SH-SY5Y (cell line): ENCODE data around the gene SPIRE2.

Source experiments
- GATA2 ChIP-seq: IDR thresholded peaks from 2 replicates; pipeline ENCODE4 v1.6.1; 2011; ENCODE audit warnings: mild to moderate bottlenecking, low read depth, low read length
- GATA3 ChIP-seq: IDR thresholded peaks from 2 replicates; pipeline ENCODE4 v1.6.1; 2011; ENCODE audit warnings: low read depth, mild to moderate bottlenecking, low read length, moderate library complexity

SPIRE2 gene

GRCh38 chr16:89893642-89894548 is 65.6 kb downstream of the SPIRE2 start:
- TF ChIP-seq GATA3 (no peak), GATA2 (no peak)

- no peak for TF ChIP-seq GATA3
- TF ChIP-seq GATA2: no peak
Observed at GRCh38 chr16:89895482-89896250, 67.4 kb downstream of the SPIRE2 start.

DNA sequence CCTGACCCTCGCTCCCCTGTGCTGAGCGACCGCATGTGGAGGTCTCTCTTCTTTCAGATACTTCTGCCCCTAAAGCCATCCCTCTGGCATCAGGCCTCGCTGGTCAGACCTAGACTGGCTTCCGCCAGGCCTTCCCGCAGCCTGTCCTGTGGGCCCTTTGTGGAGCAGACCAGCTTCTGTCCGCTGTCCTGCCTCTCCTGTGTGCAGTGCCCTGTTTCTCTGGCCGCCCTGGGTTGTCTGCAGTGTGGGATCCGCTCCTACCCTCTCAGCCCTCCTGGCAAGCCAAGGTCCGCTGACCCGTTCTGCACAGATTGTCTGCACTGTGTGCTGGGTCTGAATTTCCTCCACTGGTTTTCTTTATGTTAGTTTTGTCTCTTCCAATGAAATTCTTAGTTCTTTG is 68.9 kb downstream of the SPIRE2 start:
- TF ChIP-seq GATA2 (no peak), GATA3 (no peak)

DNA sequence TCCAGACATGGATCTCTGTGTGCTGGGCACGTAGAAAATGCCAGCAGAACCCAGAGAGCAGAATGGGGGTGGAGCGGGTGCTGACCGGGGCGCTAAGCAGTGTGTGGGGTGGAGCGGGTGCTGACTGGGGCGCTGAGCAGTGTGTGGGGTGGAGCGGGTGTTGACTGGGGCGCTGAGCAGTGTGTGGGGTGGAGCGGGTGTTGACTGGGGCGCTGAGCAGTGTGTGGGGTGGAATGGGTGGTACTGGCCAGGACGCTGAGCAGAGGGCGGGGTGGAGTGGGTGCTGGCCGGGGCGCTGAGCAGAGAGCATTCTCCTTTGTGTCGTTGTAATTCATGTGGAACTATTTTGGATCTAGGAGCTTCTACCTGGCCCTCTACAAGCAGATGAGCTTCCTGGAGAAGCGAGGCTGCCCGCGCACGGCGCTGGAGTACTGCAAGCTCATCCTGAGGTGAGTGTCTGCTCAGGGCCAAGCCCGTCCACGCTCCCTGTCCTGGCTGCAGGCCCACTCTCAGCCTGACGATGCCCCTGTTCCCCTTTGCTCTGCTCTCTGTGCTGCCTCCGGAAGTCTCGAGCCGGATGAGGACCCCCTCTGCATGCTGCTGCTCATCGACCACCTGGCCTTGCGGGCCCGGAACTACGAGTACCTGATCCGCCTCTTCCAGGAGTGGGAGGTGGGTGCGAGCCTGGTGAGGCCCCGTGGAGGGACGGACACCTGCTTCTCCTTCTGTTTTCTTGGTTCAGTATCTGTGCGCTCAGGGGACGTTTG is 70.1 kb downstream of the SPIRE2 start:
- TF ChIP-seq GATA2 (no peak), GATA3 (no peak)

GRCh38 chr16:89899879-89900481 is 71.7 kb downstream of the SPIRE2 start:
- TF ChIP-seq GATA2 (no peak), GATA3 (no peak)

DNA sequence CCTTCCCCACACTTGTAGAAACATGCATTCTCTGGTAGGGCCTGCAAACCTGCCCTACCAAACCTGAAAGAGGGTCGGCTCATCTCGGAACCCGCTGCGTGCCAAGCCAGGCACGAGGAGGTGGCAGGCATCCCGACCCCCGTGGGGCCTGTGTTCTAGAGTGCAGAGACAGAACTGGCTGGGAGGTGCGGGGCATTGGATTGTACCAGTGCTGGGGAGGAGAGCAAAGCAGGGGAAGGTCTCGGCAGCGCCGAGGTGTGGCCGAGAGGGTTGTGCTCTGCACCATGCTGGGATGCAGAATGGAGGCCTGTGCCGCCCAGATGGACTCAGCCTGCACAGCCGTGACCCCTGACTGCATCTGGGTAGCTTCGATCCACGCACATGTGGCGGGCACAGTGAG is 72.6 kb downstream of the SPIRE2 start:
- no peak for TF ChIP-seq GATA3
- TF ChIP-seq GATA2: no peak

- TF ChIP-seq GATA3: no peak
- no peak for TF ChIP-seq GATA2
Observed at GRCh38 chr16:89902980-89903379, 74.7 kb downstream of the SPIRE2 start.

- TF ChIP-seq GATA3: no peak
- TF ChIP-seq GATA2: no peak
Observed at GRCh38 chr16:89903908-89904515, 75.7 kb downstream of the SPIRE2 start.

GRCh38 chr16:89904606-89905510 is 76.6 kb downstream of the SPIRE2 start:
- TF ChIP-seq GATA3 (no peak), GATA2 (no peak)

- no peak for TF ChIP-seq GATA2
- TF ChIP-seq GATA3: no peak
Observed at GRCh38 chr16:89905511-89906139, 77.3 kb downstream of the SPIRE2 start.

- TF ChIP-seq GATA2 (no peak), GATA3 (no peak)
Observed at GRCh38 chr16:89906140-89907025, 78.1 kb downstream of the SPIRE2 start.
